Raji (cell line): ENCODE data around the gene NCMAP.

ENCODE experiments used
- POLR2A ChIP-seq: IDR thresholded peaks from 2 replicates; pipeline ENCODE4 v1.6.1; 2011; ENCODE audit warnings: low read depth, low read length, control low read depth; ENCODE audit not compliant: insufficient read depth

The NCMAP gene

DNA sequence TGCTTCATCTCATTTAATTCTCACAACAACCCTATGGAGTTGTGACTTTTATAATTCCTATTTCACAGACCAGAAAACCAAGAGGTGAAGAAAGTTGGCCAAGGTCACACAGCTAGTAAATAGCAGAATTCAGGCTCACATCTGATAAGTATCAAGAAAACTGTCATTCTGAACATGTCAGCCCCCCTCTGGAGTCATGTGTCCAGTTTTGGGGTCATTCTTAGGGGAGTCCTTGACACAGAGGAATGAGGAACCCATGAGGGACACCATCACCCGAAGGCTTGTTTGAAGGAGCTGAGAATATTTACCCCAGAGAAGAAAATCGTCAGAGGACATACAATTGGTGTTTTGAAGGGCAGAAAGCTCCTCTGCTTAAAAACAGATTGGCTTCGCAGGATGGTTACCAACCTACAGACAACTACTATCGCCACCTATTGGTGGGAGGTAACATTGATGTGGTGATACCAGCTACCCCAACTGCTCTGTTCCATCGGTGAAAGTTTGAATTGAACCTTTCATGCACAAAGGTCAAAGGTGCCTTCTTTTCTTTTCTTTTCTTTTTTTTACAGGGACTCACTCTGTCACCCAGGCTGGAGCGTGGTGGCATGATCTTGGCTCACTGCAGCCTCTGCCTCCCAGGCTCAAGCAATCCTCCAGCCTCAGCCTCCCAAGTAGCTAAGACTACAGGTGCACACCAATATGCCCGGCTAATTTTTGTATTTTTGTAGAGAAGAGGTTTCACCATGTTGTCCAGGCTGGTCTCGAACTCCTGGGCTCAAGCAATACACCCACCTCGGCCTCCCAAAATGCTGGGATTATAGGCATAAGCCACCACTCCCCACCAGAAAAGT, 31.3 kb downstream of the NCMAP start:
- no peak for TF ChIP-seq POLR2A

DNA sequence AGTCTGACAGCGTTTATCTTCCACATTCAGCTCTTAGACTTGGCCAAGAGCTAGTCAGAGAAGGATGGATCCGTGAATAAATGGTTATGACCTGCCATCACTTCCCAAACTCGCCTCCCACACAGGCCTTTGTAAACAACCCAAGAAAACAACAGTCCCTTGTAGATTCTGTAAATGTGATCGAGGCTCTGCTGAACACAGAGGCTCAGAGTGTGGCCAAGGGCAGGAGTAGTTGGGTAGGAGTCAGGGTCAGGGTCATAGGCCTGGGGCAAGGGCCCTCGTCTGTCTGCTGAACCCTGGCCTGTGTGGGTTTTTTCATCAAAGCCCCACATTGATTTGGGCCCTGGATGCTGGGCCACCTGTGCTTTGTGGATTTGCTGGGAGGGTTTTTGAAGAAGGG, 32.7 kb downstream of the NCMAP start:
- TF ChIP-seq POLR2A: no peak

DNA sequence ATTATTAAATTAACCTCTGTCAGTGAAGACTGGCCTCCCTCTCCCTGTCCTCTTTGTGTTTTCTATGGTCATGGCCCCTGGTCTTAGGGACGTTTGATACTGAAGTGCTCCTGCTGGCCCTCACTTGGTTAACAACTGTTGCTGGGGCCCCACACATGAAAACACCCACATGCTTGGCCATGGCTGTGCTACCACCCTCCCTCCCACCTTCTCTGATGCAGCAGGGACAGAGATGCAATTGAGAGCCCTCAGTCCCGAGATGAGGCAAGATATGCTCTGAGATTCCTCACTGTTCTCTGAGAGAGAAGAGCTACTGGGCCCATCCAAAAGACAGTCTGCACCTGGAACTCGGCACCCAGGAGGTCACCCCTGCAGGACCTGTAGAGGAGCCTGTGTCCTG, 33.3 kb downstream of the NCMAP start:
- no peak for TF ChIP-seq POLR2A

DNA sequence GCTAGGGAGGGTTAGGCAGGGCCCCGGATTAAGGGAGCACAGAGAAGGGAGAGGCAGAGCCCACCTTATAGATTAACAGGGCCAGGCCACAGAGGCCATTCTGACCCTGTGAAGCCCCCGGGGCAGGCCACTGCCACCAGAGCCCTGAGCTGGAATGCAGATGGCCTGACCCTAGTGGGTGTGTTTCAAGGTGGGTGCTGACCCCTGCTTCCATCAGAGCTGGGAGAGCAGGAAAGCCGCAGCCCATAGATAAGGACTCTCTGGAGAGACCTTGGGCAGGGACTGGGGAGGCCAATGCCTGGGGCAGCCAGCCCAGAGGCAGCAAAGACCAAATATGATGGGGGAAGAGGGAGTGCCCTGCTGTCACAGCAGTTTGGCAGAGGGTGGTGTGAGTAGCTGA, 35.9 kb downstream of the NCMAP start:
- no peak for TF ChIP-seq POLR2A

DNA sequence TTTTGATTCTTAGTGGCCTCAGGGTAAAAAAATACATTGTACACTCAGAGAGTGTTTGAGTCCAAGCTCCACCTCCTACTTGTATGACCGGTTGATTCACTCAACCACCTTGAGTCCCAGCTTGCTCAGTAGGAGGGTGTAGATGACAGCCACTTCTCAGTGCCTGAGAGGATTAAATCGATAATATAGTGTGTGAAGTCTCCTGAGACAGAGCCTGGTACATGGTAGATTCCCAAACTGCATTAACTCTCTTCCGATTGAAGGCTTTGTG, 38.4 kb downstream of the NCMAP start:
- no peak for TF ChIP-seq POLR2A

DNA sequence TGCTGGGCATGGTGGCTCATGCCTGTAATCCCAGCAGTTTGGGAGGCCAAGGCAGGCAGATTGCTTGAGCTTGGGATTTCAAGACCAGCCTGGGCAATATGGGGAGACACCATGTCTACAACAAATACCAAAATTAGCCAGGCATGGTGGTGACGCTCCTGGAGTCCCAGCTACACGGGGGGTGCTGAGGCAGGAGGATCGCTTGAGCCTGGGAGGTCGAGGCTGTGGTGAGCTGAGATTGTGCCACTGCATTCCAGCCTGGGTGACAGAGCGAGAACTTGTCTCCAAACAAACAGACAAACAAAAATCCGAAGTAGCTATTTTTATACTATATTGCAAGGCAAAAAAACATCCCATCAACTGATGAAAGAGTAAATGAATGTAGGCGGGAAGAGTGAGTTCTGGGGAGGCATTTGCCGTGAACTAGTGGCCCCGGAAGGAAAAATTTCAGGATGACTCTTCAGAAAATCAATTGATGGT, 40.6 kb downstream of the NCMAP start:
- TF ChIP-seq POLR2A: no peak

DNA sequence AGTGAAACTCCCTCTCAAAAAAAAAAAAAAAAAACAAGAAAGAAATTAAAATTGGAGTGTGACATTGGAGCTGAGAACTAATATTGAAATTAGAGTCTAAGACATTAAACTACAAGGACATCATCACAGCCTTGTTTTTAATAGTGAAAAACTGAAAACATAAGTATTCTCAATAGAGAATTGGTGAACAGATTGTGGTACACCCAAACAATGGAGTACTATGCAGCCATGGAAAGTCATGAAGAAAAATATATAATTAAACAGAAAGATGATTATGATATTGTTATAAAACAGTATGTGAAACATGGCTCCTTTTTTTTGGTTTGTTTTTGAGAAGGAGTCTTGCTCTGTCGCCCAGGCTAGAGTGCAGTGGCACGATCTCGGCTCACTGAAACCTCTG, 43.4 kb downstream of the NCMAP start:
- TF ChIP-seq POLR2A: no peak

DNA sequence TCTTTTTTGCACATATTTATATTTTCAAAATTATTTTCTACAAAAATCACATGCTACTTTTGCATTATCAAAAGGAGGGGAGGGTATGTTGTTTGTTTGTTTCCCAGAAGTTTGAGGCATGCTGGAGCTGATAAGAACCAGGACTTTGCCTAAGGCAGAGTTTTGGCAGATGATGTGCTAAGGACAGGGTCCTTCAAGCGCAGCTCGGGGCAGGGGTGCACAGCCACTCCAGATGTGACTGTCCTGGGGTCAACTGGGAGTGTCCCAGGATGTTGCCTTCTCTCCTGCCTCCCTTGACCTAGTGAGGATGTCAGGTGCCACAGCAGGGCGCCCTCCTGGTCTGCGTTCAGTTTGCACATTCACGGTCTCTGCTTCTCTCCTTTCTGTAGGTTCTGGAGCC, 44.7 kb downstream of the NCMAP start:
- TF ChIP-seq POLR2A: no peak

DNA sequence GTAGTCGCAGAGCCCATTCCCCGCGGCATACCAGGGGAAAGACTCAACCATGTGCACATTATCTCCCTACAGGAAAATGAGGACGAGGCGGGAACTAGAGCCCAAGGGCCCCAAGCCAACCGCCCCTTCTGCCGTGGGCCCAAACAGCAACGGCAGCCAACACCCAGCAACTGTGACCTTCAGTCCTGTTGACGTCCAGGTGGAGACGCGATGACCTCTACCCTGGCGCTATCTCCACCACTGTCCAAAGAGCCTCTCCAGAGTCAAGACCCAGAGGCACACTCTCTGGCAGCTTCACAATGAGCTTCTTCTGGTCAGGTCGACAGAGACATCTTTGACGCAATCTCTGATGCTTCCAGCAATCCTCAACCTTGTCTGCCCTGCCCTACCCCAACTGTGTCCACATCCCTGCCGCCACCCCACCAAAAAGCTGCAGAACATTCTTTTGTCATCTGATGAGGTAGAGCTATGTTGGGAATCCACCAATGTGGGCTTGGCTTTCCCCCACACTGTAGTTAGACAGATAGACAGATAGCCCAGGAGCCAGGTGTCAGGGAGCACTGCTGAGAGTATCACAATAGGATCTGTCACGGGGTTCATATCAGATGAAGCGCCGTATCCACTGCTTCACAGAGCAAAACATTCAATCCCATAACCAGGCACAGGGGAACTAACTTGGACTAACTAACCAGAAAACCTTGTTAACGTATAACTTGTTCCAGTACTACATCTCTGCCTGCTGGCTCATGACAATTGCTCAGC, 49.8 kb downstream of the NCMAP start:
- no peak for TF ChIP-seq POLR2A

DNA sequence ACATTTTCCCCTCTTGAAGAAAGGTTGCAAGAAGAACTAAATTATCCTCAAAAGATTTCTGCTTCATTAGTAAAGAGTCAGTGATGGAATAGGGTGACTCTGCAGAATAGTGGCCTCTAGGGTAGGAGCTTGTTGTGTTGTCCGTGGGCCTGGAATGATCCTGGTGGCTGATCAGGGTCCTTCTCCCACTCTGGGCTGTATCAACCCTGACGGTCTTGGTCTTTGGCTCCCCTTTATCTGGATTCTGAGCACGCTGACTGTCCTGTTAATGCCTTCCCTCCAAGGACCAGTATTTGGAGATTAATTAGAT, 50.4 kb downstream of the NCMAP start:
- no peak for TF ChIP-seq POLR2A

DNA sequence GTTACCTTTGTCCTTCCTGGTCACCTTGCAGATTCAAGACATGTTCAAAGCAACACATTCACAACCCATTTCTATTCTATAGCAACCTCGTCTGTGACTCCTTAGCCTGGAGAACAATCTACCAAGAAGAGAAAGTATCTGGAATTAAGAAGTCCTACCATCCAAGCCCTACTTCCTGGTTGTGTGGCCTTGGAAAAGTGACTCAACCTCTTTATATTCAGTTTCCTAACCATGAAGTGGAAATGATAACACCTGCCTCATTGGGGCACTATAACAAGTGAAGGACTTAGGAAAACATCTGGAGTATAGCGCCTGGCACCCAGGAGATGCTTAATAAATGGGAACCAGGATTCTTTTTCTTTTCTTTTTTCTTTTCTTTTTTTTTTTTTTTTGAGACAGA, 50.7 kb downstream of the NCMAP start:
- no peak for TF ChIP-seq POLR2A

DNA sequence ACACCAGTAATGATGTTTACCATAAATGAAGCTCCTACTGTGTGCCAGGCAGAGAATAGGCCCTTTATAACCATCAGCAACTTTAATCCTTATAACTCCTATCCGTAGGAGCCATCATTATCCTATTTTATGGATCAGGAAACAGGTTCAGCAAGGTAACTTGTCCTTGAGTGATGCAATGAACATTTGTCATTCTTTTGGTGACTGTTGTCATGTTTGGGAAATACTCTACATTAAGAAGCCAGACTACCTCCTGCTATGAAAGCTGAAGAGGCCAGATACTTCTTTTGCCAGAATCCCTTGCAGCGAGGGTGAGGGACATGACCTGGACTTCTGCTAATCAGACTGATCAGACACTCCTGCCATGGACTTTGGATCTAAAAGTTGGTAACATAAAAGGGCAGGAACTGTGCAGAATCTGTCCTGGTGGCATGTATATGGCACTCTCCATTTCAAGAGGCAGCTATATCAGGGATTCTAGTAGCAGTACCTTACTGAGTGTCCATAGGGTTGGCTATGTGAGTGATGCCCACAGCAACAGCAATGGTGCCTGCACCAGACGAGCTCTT, 54.1 kb downstream of the NCMAP start:
- no peak for TF ChIP-seq POLR2A

DNA sequence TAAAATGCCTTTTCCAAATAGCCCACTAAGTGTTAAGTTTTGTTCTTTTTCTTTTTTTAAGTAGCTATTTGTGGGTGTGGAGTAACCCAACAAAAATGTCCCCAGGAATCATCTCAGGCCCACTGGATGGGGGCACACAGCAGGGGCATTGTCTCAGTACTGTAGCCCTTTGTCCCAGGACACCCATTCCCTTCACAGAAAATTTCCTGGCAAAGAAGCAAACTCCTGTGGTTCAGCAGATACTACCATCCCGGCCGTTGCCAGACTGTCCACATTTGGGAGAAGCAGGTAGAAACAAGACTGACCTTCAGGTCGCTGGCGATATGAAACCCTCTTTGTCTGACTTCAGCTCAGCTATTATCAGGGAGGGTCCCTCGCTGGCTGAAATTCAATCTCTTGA, 63.5 kb downstream of the NCMAP start:
- TF ChIP-seq POLR2A: no peak

DNA sequence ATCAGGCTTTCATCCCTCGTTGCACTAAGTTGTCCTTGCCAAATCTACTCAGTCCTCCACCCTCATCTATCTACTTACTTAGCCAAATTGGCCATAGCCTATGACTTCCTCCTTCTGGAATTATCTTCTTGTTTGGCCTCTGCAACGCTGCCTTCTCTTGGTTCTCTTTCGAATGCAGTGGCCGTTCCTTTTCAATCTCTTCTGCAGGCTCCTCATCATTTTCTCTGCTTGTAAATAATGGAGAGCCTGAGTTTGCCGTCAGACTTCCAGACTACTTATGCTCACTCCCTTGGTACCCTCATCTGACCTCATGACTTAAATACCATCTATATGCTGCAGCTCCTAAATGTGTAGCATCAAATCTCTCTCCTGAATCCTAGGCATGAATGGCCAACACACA, 64.8 kb downstream of the NCMAP start:
- TF ChIP-seq POLR2A: no peak

DNA sequence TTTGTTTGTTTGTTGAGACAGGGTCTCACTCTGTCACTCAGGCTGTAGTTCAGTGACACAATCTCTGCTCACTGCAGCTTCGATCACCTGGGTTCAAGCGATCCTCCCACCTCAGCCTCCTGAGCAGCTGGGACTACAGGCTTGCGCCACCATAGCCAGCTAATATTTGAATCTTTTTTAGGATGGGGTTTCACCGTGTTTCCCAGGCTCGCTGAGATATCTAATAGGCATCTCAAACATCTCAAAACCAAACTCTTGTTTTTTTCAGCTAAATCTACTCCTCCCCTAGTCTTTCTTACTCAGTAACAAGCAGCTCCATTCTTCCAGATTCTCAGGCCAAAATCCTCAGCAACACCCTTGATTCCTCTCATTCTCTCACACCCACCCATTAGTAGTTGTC, 65.2 kb downstream of the NCMAP start:
- no peak for TF ChIP-seq POLR2A

DNA sequence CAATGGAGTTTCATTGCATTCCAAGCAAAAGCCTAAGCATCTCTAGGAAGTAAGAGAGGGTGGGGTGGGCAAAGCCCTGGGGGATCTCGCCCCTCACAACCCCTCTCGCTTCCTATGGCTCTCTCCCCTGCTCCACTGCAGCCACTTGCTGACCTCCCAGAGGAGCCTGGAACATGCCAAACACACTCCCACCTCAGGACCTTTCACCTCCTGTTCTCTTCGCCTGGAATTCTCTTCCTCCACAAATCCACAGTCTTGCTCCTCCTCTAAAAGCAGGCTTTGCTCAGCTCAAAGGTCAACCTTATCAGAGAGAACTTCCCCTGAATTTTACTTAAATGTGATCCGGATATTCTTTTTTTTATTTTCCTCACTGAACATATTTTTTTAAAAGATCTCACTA, 66.3 kb downstream of the NCMAP start:
- no peak for TF ChIP-seq POLR2A
